Parietal lobe (tissue), 1 donor: ENCODE results near the gene OR10H1. TPM values are rescaled to one million over a fixed set of nuclear protein-coding genes. Genes with fewer than 3 reads are reported as not detected.

Experiments used
- total RNA-seq: library from RNA; depleted of rRNA; stranded (reverse); fragments of >200 nt; gene quantifications from one replicate; pipeline ENCODE4 v1.2.3, GENCODE V29; 2014

The OR10H1 gene, protein sequence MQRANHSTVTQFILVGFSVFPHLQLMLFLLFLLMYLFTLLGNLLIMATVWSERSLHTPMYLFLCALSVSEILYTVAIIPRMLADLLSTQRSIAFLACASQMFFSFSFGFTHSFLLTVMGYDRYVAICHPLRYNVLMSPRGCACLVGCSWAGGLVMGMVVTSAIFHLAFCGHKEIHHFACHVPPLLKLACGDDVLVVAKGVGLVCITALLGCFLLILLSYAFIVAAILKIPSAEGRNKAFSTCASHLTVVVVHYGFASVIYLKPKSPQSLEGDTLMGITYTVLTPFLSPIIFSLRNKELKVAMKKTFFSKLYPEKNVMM
- total RNA-seq: not detected

DNA sequence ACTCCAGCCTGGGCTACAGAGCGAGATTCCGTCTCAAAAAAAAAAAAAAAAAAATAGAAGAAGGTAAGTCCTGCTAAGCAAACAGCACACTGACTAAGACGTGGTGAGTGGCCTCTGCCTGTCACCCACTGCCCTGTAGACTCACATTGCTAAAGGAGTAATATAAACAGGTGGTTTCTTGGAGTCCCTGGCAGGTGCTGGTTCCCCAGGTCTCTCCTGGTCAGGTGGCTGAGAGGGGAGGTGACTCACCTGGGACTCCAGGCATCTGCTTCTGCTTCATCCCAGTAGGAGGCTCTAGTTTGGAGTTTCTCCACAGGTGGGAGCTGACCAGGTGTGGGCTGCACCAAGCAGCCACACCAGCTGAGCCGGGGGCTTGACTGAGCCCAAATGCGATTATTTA, at the start of gene OR10H1:
Gene OR10H1, minus strand, starts transcription at position 359 of the 400 bp plus-strand sequence. CDS start 7,627 bp downstream, outside the sequence.

DNA sequence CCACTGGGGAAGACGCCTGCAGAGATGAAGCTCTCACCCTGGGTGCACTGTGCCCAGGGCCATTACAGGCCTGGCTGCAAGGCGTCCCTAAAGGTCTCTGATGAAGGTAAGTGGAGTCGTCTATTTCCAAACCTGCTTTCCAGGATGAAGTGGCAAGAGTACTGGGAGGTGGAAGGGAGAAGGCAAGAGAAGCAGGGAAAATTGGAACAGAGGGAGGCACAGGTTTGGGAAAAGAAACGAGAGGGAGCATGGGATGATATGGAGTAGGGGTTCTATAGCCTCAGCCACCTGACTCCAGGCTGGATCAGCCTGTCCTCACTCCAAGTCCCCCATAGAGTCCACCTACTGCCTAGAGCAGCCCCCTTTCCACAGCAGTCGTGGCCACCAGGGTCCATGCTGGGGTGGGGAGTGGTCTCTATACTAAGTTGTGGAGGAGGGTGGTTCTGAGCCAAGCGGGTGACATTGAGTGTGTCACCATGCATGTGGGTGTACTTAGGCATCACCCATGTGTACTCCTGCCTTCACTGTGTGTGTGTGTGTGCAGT, 27.8 kb downstream of the OR10H1 start, which contains the start of gene OR10H5:
Gene OR10H5, plus strand, starts transcription at position 51 of the 545 bp plus-strand sequence. CDS start 6,388 bp downstream, outside the sequence.

Other genes with a start within 250 kb of the OR10H1 start
- not detected for gene CYP4F8, start 200.4 kb downstream of the OR10H1 start, total RNA-seq
- under 0.01 TPM for gene CYP4F3, start 174.8 kb downstream of the OR10H1 start, total RNA-seq
- not detected for gene CYP4F12, start 142.6 kb downstream of the OR10H1 start, total RNA-seq
- gene OR10H2, start 87.6 kb downstream of the OR10H1 start, total RNA-seq: not detected
- not detected for gene OR10H3, start 77.7 kb downstream of the OR10H1 start, total RNA-seq
- not detected for gene OR10H5, start 28.0 kb downstream of the OR10H1 start, total RNA-seq
- not detected for gene CYP4F2, start 82.4 kb upstream of the OR10H1 start, total RNA-seq
- gene CYP4F11, start 118.9 kb upstream of the OR10H1 start, total RNA-seq: 0.63 TPM
- gene OR10H4, start 133.3 kb upstream of the OR10H1 start, total RNA-seq: not detected